HEK293T (cell line): ENCODE measurements around the gene SIPA1L3.

Experiments
- CTCF ChIA-PET: fragments of 350-600 bp; formaldehyde crosslinking; extraction: SDS; loops from one replicate; lab custom pipeline; 2021; ENCODE audit warnings: antibody characterized with exemption, inconsistent platforms; lab: Yijun Ruan, JAX
- POLR2A ChIA-PET: fragments of 350-600 bp; formaldehyde crosslinking; extraction: SDS; loops from one replicate; lab custom pipeline; 2020; ENCODE audit warnings: antibody characterized with exemption, inconsistent platforms; lab: Yijun Ruan, JAX
- DNase-seq: peaks from one replicate; pipeline ENCODE4 v3.0.0; 2012; ENCODE audit warnings: mixed read lengths; ENCODE audit errors: extremely low spot score
- ARNT ChIP-seq: fragments of 450-650 bp; IDR thresholded peaks from 2 replicates; pipeline ENCODE4 v1.6.1; 2017; ENCODE audit warnings: mild to moderate bottlenecking
- BHLHE40 ChIP-seq: fragments of 450-650 bp; IDR thresholded peaks from 2 replicates; pipeline ENCODE4 v1.6.1; 2016; ENCODE audit warnings: mild to moderate bottlenecking, moderate library complexity, borderline replicate concordance
- CTBP1 ChIP-seq: fragments of 450-650 bp; IDR thresholded peaks from 2 replicates; pipeline ENCODE4 v1.6.1; 2016; ENCODE audit warnings: borderline replicate concordance
- ELF4 ChIP-seq: fragments of 450-650 bp; IDR thresholded peaks from 2 replicates; pipeline ENCODE4 v1.6.1; 2017; ENCODE audit warnings: antibody characterized with exemption
- FOXA1 ChIP-seq: fragments of 450-650 bp; IDR thresholded peaks from 2 replicates; pipeline ENCODE4 v1.6.1; 2016; ENCODE audit warnings: mild to moderate bottlenecking
- FOXK2 ChIP-seq: fragments of 450-650 bp; IDR thresholded peaks from 2 replicates; pipeline ENCODE4 v1.6.1; 2016; ENCODE audit warnings: mild to moderate bottlenecking
- FOXM1 ChIP-seq: fragments of 450-650 bp; IDR thresholded peaks from 2 replicates; pipeline ENCODE4 v1.6.1; 2017; ENCODE audit warnings: mild to moderate bottlenecking, borderline replicate concordance
- HDGF ChIP-seq: fragments of 450-650 bp; IDR thresholded peaks from 2 replicates; pipeline ENCODE4 v1.6.1; 2017; ENCODE audit warnings: antibody characterized with exemption, borderline replicate concordance
- L3MBTL2 ChIP-seq: fragments of 450-650 bp; conservative IDR thresholded peaks from 2 replicates; pipeline ENCODE4 v1.6.1; 2016; ENCODE audit warnings: mild to moderate bottlenecking
- LEF1 ChIP-seq: fragments of 450-650 bp; IDR thresholded peaks from 2 replicates; pipeline ENCODE4 v1.6.1; 2017; ENCODE audit warnings: mild to moderate bottlenecking, borderline replicate concordance
- NFRKB ChIP-seq: fragments of 450-650 bp; IDR thresholded peaks from 2 replicates; pipeline ENCODE4 v1.6.1; 2016; ENCODE audit warnings: mild to moderate bottlenecking, moderate library complexity
- SP1 ChIP-seq: fragments of 450-650 bp; IDR thresholded peaks from 2 replicates; pipeline ENCODE4 v1.6.1; 2017
- SUZ12 ChIP-seq: fragments of 450-650 bp; IDR thresholded peaks from 2 replicates; pipeline ENCODE4 v1.6.1; 2016; ENCODE audit warnings: mild to moderate bottlenecking
- TARDBP ChIP-seq: fragments of 450-650 bp; IDR thresholded peaks from 2 replicates; pipeline ENCODE4 v1.6.1; 2016
- ZNF384 ChIP-seq: fragments of 450-650 bp; IDR thresholded peaks from 2 replicates; pipeline ENCODE4 v1.6.1; 2016
- TF ChIP-seq, protein P1 (sequence below): fragments of 450-650 bp; IDR thresholded peaks from 2 replicates; pipeline ENCODE4 v1.6.1; 2016

SIPA1L3 gene

GRCh38 chr19:38055655-38056521 lies 148.9 kb downstream of the SIPA1L3 start:
- CTCF ChIA-PET, result interaction anchor here (1.0 kb wide), 1 partner anchor 51 kb away, joined by 3 read pairs; no protein-coding TSS in a partner anchor
- POLR2A ChIA-PET, result no interaction called here
- no peak for TF ChIP-seq L3MBTL2
- no peak for TF ChIP-seq ZNF384
- TF ChIP-seq FOXM1, result no peak
- no peak for TF ChIP-seq TARDBP
- TF ChIP-seq ELF4, result no peak
- TF ChIP-seq SP1, result no peak
- no peak for TF ChIP-seq BHLHE40
- TF ChIP-seq HDGF, result no peak
- no peak for TF ChIP-seq LEF1
- no peak for TF ChIP-seq ARNT
- no peak for TF ChIP-seq CTBP1
- no peak for TF ChIP-seq FOXA1
- TF ChIP-seq, protein P1, sequence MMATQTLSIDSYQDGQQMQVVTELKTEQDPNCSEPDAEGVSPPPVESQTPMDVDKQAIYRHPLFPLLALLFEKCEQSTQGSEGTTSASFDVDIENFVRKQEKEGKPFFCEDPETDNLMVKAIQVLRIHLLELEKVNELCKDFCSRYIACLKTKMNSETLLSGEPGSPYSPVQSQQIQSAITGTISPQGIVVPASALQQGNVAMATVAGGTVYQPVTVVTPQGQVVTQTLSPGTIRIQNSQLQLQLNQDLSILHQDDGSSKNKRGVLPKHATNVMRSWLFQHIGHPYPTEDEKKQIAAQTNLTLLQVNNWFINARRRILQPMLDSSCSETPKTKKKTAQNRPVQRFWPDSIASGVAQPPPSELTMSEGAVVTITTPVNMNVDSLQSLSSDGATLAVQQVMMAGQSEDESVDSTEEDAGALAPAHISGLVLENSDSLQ, result no peak
- no peak for TF ChIP-seq NFRKB
- no peak for TF ChIP-seq FOXK2
- no peak for TF ChIP-seq SUZ12
- DNase-seq, result no peak

- TF ChIP-seq FOXA1 (no peak), ELF4 (no peak), CTBP1 (no peak), L3MBTL2 (no peak), FOXK2 (no peak), TARDBP (no peak), ZNF384 (no peak)
- no peak for DNase-seq
- ChIA-PET POLR2A (no interaction called here), CTCF (no interaction called here)
Observed at GRCh38 chr19:38056646-38057045, 149.6 kb downstream of the SIPA1L3 start.

- ChIA-PET CTCF (no interaction called here), POLR2A (no interaction called here)
- TF ChIP-seq BHLHE40, result no peak
- TF ChIP-seq FOXA1, result no peak
- TF ChIP-seq FOXM1, result no peak
- no peak for TF ChIP-seq FOXK2
- no peak for TF ChIP-seq CTBP1
- TF ChIP-seq, protein P1, result no peak
- no peak for TF ChIP-seq HDGF
- TF ChIP-seq NFRKB, result no peak
- TF ChIP-seq ELF4, result no peak
- no peak for TF ChIP-seq SP1
- no peak for TF ChIP-seq ARNT
- TF ChIP-seq SUZ12, result no peak
- no peak for TF ChIP-seq ZNF384
- no peak for TF ChIP-seq L3MBTL2
- no peak for TF ChIP-seq TARDBP
- DNase-seq, result no peak
Observed at GRCh38 chr19:38057959-38058690, 151.1 kb downstream of the SIPA1L3 start.

DNA sequence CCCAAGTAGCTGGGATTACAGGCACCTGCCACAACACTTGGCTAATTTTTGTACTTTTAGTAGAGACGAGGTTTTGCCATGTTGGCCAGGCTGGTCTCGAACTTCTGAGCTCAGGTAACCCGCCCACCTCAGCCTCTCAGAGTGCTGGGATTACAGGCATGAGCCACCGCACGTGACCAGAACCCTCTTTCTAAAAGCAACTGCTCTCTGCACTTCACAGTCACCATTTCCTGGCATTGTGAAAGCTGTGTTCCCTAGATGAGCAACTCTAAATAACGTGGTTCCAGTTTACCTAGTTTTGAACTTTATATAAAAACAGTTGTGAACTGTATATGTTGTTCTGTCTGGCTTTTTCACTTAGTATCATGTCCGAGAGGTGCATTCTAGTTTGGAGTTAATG lies 152.9 kb downstream of the SIPA1L3 start:
- DNase-seq, result no peak
- CTCF ChIA-PET, result no interaction called here
- TF ChIP-seq LEF1 (no peak), FOXK2 (no peak), CTBP1 (no peak), BHLHE40 (no peak), NFRKB (no peak), L3MBTL2 (no peak), FOXM1 (no peak), HDGF (no peak), SP1 (no peak), TARDBP (no peak), ZNF384 (no peak), ELF4 (no peak), SUZ12 (no peak), ARNT (no peak), FOXA1 (no peak)
- TF ChIP-seq, protein P1, result no peak
- POLR2A ChIA-PET, result no interaction called here

GRCh38 chr19:38060331-38060730 lies 153.3 kb downstream of the SIPA1L3 start:
- ChIA-PET CTCF (no interaction called here), POLR2A (no interaction called here)
- no peak for TF ChIP-seq FOXA1
- TF ChIP-seq ELF4, result no peak
- TF ChIP-seq ARNT, result no peak
- DNase-seq, result no peak

DNA sequence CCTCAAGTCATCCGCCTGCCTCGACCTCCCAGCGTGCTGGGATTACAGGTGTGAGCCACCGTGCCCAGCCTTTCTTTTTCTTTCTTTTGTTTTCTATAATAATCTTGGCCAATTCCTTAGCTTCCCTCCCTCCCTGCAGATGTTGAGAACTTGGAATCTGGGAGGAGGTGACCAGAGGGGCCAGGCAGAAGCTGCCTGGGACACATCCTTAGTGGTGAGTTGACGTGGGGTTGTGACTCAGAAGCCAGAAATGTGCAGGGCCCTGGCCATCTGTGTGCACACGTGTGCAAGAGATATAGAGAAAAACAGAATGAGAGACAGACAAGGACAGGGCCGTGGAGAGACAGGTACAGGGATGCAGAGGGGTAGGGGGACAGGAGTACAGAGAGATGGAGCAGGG lies 154.3 kb downstream of the SIPA1L3 start:
- no peak for DNase-seq
- TF ChIP-seq NFRKB (no peak), FOXK2 (no peak), TARDBP (no peak), LEF1 (no peak), BHLHE40 (no peak), FOXA1 (no peak), ZNF384 (no peak), SP1 (no peak), L3MBTL2 (no peak), SUZ12 (no peak), CTBP1 (no peak), ELF4 (no peak), FOXM1 (no peak), HDGF (no peak), ARNT (no peak)
- TF ChIP-seq, protein P1, result no peak
- ChIA-PET CTCF (no interaction called here), POLR2A (no interaction called here)
